ENCODE measurements around the gene TAS2R5. TPM values are rescaled to one million over a fixed set of nuclear protein-coding genes. Genes with fewer than 3 reads are reported as not detected.
"Not testable (repeated sequence)": the region's sequence is repeated elsewhere in the genome, so short reads cannot be mapped to it uniquely, and the experiment has no call there.

TAS2R5 gene, protein sequence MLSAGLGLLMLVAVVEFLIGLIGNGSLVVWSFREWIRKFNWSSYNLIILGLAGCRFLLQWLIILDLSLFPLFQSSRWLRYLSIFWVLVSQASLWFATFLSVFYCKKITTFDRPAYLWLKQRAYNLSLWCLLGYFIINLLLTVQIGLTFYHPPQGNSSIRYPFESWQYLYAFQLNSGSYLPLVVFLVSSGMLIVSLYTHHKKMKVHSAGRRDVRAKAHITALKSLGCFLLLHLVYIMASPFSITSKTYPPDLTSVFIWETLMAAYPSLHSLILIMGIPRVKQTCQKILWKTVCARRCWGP
- total RNA-seq: 1 to 10 TPM in 1 of 2 experiments, under 1 TPM in 1; 0.75 to 1.4 TPM

- ATAC-seq (no peak), DNase-seq (no peak)
- Mint-ChIP-seq H3K4me1 (no peaks in the 10 kb centered on the region), H3K9me3 (ENCODE audit: low read depth) (no peaks in the 10 kb centered on the region), H3K4me3 (no peak within 1 kb of the TSS), H3K27ac (no peak within 1 kb of the TSS), H3K36me3 (ENCODE audit: low read depth) (peaks cover 15% of the 10 kb centered on the region), H3K27me3 (no peaks in the 10 kb centered on the region)
- ChIA-PET CTCF (no interaction called here), POLR2A (interaction anchor here (0.5 kb wide), 1 partner anchor 66 kb away, joined by 3 read pairs; no protein-coding TSS in a partner anchor)
- intact Hi-C loops (cut with DNase I, micrococcal nuclease): no loop called here
Observed at GRCh38 chr7:141789917-141790316, at the start of gene TAS2R5. Gene TAS2R5 (plus strand): TSS chr7:141790217. CDS start chr7:141790362, 145 bp downstream.

DNA sequence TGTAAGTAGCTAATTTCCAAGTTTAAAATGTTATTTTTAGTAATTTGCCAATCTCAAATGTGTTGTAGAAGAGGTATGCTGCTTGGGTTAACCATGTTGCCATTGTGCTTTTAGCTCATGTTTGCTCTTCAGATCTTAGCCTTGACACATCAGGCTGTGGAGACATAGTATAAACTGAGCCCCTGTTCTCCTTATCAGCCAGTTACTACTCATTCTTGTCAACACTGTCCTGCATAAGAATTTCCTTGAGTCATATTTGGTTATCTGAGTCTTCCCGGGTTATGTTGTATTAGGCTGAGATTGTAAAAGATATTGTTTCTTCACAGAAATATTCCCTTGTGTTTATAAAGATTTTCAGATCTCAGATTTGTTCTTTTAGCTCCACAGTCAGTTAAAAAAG, 47.8 kb upstream of the TAS2R5 start:
- H3K9me3 Mint-ChIP-seq (ENCODE audit: low read depth): no peaks in the 10 kb centered on the region
- peaks cover 39% of the 10 kb centered on the region for H3K4me1 Mint-ChIP-seq
- H3K36me3 Mint-ChIP-seq (ENCODE audit: low read depth): peaks cover 62% of the 10 kb centered on the region
- ChIA-PET POLR2A (no interaction called here), CTCF (interaction anchor here (1.0 to 1.8 kb wide), 2 partner anchors 12 to 19 kb away, joined by 5 to 7 read pairs; no protein-coding TSS in a partner anchor)
- no peak for DNase-seq
- H3K4me3 Mint-ChIP-seq: no peak overlapping the region
- intact Hi-C loops (cut with DNase I, micrococcal nuclease): no loop called here
- H3K27ac Mint-ChIP-seq: peak overlapping the region; percentile 58
- no peaks in the 10 kb centered on the region for H3K27me3 Mint-ChIP-seq
- no peak for ATAC-seq

DNA sequence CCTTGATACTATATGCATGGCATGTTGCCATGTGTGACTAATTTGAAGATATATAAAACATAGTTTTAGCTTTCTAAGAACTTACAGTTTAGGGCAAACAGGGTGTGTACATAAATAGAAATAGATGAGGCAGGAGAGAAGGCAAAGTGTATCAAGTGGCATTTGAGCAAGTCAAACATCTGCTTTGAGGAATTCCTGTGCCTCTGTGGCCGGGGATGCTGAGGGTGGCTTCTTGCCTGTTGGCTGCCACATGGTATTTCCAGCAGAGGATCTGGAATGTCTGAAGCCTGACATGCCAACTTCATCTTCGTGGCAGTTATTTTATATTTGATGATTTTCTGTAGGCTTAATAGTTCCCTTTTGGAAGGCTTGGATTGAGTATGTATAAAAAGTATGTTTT, 45.9 kb upstream of the TAS2R5 start:
- ATAC-seq: no peak
- POLR2A ChIA-PET: no interaction called here
- intact Hi-C loops (cut with DNase I, micrococcal nuclease): no loop called here
- Mint-ChIP-seq H3K9me3 (ENCODE audit: low read depth) (no peaks in the 10 kb centered on the region), H3K4me3 (no peak overlapping the region), H3K27ac (peak overlapping the region; percentile 22), H3K27me3 (no peaks in the 10 kb centered on the region), H3K4me1 (peaks cover 33% of the 10 kb centered on the region), H3K36me3 (ENCODE audit: low read depth) (peaks cover 65% of the 10 kb centered on the region)
- DNase-seq: no peak
- CTCF ChIA-PET: interaction anchor here (1.6 kb wide), 1 partner anchor 90 kb away, joined by 3 read pairs; no protein-coding TSS in a partner anchor

- Mint-ChIP-seq H3K4me3 (no peak overlapping the region), H3K36me3 (ENCODE audit: low read depth) (peaks cover 71% of the 10 kb centered on the region), H3K9me3 (ENCODE audit: low read depth) (peaks cover 19% of the 10 kb centered on the region), H3K4me1 (peaks cover 3% of the 10 kb centered on the region), H3K27me3 (no peaks in the 10 kb centered on the region), H3K27ac (no peak overlapping the region)
- CTCF ChIA-PET: interaction anchor here (1.0 kb wide), 1 partner anchor 38 kb away, joined by 3 read pairs; no protein-coding TSS in a partner anchor
- POLR2A ChIA-PET: interaction anchor here (0.6 kb wide), 1 partner anchor 258 kb away, joined by 4 read pairs; no protein-coding TSS in a partner anchor
- intact Hi-C loops (cut with DNase I, micrococcal nuclease): no loop called here
- no peak for ATAC-seq
- DNase-seq: no peak
Observed at GRCh38 chr7:141748396-141748795, 41.6 kb upstream of the TAS2R5 start.

DNA sequence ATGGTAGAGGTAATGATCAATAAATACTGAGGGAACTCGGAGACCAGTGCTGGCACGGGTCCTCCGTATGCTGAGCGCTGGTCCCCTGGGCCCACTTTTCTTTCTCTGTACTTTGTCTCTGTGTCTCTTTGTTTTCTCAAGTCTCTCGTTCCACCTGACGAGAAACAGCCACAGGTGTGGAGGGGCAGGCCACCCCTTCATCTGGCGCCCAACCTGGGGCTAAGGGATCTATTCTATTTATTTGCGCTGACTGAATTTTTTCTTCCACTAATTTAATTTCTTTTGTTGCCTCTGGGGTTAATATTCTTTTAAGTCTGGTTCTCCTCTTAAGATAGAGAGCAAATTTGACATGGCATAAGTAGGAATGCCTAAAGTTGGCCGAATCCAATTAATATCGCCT, 38.1 kb upstream of the TAS2R5 start:
- CTCF ChIA-PET: interaction anchor here (0.5 to 0.7 kb wide), 2 partner anchors 42 to 82 kb away, joined by 3 to 6 read pairs; no protein-coding TSS in a partner anchor
- Mint-ChIP-seq H3K36me3 (ENCODE audit: low read depth) (peaks cover 68% of the 10 kb centered on the region), H3K9me3 (ENCODE audit: low read depth) (peaks cover 19% of the 10 kb centered on the region)
- POLR2A ChIA-PET; intact Hi-C loops (cut with DNase I, micrococcal nuclease); ATAC-seq; H3K4me3 Mint-ChIP-seq; H3K27ac Mint-ChIP-seq; H3K4me1 Mint-ChIP-seq; H3K27me3 Mint-ChIP-seq: not testable (repeated sequence)
- peak; percentile 11 for DNase-seq

- Mint-ChIP-seq H3K4me3 (no peak overlapping the region), H3K27me3 (no peaks in the 10 kb centered on the region), H3K4me1 (no peaks in the 10 kb centered on the region), H3K9me3 (ENCODE audit: low read depth) (peaks cover 19% of the 10 kb centered on the region), H3K27ac (no peak overlapping the region), H3K36me3 (ENCODE audit: low read depth) (peaks cover 74% of the 10 kb centered on the region)
- CTCF ChIA-PET: interaction anchor here (0.7 kb wide), 1 partner anchor 83 kb away, joined by 3 read pairs; no protein-coding TSS in a partner anchor
- no peak for ATAC-seq
- POLR2A ChIA-PET: no interaction called here
- DNase-seq: no peak
- intact Hi-C loops (cut with DNase I, micrococcal nuclease): no loop called here
Observed at GRCh38 chr7:141752634-141753033, 37.4 kb upstream of the TAS2R5 start.

GRCh38 chr7:141754939-141755338, 35.1 kb upstream of the TAS2R5 start:
- no peaks in the 10 kb centered on the region for H3K4me1 Mint-ChIP-seq
- H3K4me3 Mint-ChIP-seq: no peak overlapping the region
- intact Hi-C loops (cut with DNase I, micrococcal nuclease): no loop called here
- peaks cover 17% of the 10 kb centered on the region for H3K9me3 Mint-ChIP-seq (ENCODE audit: low read depth)
- H3K27me3 Mint-ChIP-seq: no peaks in the 10 kb centered on the region
- H3K27ac Mint-ChIP-seq: no peak overlapping the region
- peak; percentile 17 for DNase-seq
- H3K36me3 Mint-ChIP-seq (ENCODE audit: low read depth): peaks cover 75% of the 10 kb centered on the region
- ChIA-PET POLR2A (no interaction called here), CTCF (interaction anchor here (0.6 to 1.4 kb wide), 4 partner anchors 13 to 493 kb away, joined by 3 to 7 read pairs (median 4); no protein-coding TSS in a partner anchor)
- ATAC-seq: no peak

- intact Hi-C loops (cut with DNase I, micrococcal nuclease): loop anchor here in 1 of 2 experiments (1.0 kb wide), 1 partner anchor 13 kb away; the partner anchor contains the start of gene TAS2R4
- no peaks in the 10 kb centered on the region for H3K4me1 Mint-ChIP-seq
- no peaks in the 10 kb centered on the region for H3K9me3 Mint-ChIP-seq (ENCODE audit: low read depth)
- H3K4me3 Mint-ChIP-seq: no peak within 1 kb of the TSS
- CTCF ChIA-PET: no interaction called here
- POLR2A ChIA-PET: no interaction called here
- H3K27ac Mint-ChIP-seq: no peak within 1 kb of the TSS
- ATAC-seq (no peak), DNase-seq (no peak)
- H3K27me3 Mint-ChIP-seq: no peaks in the 10 kb centered on the region
- peaks cover 56% of the 10 kb centered on the region for H3K36me3 Mint-ChIP-seq (ENCODE audit: low read depth)
Observed at GRCh38 chr7:141763797-141764196, 26.2 kb upstream of the TAS2R5 start, which contains the start of gene TAS2R3. Gene TAS2R3 (plus strand): TSS chr7:141764097. CDS start chr7:141764159, 62 bp downstream.

DNA sequence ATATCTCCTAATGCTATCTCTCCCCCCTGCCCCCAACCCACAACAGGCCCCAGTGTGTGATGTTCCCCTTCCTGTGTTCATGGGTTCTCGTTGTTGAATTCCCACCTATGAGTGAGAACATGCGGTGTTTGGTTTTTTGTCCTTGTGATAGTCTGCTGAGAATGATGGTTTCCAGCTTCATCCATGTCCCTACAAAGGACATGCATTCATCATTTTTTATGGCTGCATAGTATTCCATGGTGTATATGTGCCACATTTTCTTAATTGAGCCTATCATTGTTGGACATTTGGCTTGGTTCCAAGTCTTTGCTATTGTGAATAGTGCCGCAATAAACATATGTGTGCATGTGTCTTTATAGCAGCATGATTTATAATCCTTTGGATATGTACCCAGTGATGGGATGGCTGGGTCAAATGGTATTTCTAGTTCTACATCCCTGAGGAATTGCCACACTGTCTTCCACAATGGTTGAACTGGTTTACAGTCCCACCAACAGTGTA, 19.9 kb upstream of the TAS2R5 start:
- H3K27ac Mint-ChIP-seq; H3K9me3 Mint-ChIP-seq (ENCODE audit: low read depth): not testable (repeated sequence)

DNA sequence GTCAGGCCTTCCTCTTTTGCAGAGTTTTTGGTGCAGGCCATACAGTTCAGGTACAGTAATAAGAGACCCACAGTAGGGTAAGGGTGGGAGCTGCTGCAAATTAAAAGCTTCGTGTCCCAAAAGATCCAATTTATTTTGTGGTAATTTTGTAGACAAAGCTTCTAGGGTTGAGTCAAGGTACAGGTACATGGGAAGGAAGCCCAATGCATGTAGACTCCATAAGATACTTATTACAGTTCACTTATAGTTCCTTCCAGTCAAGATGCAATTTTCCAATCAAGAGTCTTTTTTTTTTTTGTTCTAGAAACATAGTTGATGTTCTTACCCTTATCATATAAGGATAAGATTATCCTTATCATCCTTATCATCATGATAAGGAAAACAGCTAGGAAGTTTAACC, 13.6 kb upstream of the TAS2R5 start, which contains the start of gene TAS2R4:
Gene TAS2R4, plus strand, starts transcription at position 301 of the 400 bp plus-strand sequence. CDS start 1,815 bp downstream, outside the sequence.
- DNase-seq (no peak), ATAC-seq (no peak)
- H3K9me3 Mint-ChIP-seq (ENCODE audit: low read depth): peaks cover 2% of the 10 kb centered on the region
- peaks cover 3% of the 10 kb centered on the region for H3K4me1 Mint-ChIP-seq
- CTCF ChIA-PET: interaction anchor here (0.8 to 1.6 kb wide), 2 partner anchors 8 to 9 kb away, joined by 3 to 7 read pairs; no protein-coding TSS in a partner anchor
- H3K27me3 Mint-ChIP-seq: no peaks in the 10 kb centered on the region
- POLR2A ChIA-PET: no interaction called here
- intact Hi-C loops (cut with DNase I, micrococcal nuclease): loop anchor here in 1 of 2 experiments (1.0 kb wide), 1 partner anchor 13 kb away; no protein-coding TSS in a partner anchor
- no peak within 1 kb of the TSS for H3K4me3 Mint-ChIP-seq
- no peak within 1 kb of the TSS for H3K27ac Mint-ChIP-seq
- H3K36me3 Mint-ChIP-seq (ENCODE audit: low read depth): peaks cover 56% of the 10 kb centered on the region

More for the DNA sequence above, 19.9 kb upstream of the TAS2R5 start:
- H3K36me3 Mint-ChIP-seq (ENCODE audit: low read depth): peaks cover 65% of the 10 kb centered on the region
- H3K4me1 Mint-ChIP-seq; ATAC-seq; intact Hi-C loops (cut with DNase I, micrococcal nuclease); DNase-seq; H3K4me3 Mint-ChIP-seq; POLR2A ChIA-PET; H3K27me3 Mint-ChIP-seq: not testable (repeated sequence)
- CTCF ChIA-PET: interaction anchor here (0.7 kb wide), 1 partner anchor 9 kb away, joined by 3 read pairs; no protein-coding TSS in a partner anchor

GRCh38 chr7:141785706-141786552, 4.1 kb upstream of the TAS2R5 start:
- no peaks in the 10 kb centered on the region for H3K4me1 Mint-ChIP-seq
- no peak overlapping the region for H3K27ac Mint-ChIP-seq
- H3K4me3 Mint-ChIP-seq: no peak overlapping the region
- ChIA-PET POLR2A (no interaction called here), CTCF (interaction anchor here (0.6 to 4.8 kb wide), 19 partner anchors 8 to 679 kb away, joined by 3 to 34 read pairs (median 4); partner anchors contain the start of genes SSBP1 and TAS2R4)
- H3K9me3 Mint-ChIP-seq (ENCODE audit: low read depth): no peaks in the 10 kb centered on the region
- no peaks in the 10 kb centered on the region for H3K27me3 Mint-ChIP-seq
- peak; percentile 49 for ATAC-seq
- peak; percentile 42 for DNase-seq
- intact Hi-C loops (cut with DNase I, micrococcal nuclease): loop anchor here (1.0 kb wide), 1 partner anchor 132 kb away; no protein-coding TSS in a partner anchor
- peaks cover 10% of the 10 kb centered on the region for H3K36me3 Mint-ChIP-seq (ENCODE audit: low read depth)
